NCI-H748 (cell line): Measurements from ENCODE around the gene RMND1.
"Not testable (repeated sequence)": the region's sequence is repeated elsewhere in the genome, so short reads cannot be mapped to it uniquely, and the experiment has no call there.

Source experiments
- DNase-seq: peaks from one replicate; lab custom pipeline; 2025; ENCODE audit not compliant: unreplicated experiment; lab: John Stamatoyannopoulos, UW

RMND1 gene

DNA sequence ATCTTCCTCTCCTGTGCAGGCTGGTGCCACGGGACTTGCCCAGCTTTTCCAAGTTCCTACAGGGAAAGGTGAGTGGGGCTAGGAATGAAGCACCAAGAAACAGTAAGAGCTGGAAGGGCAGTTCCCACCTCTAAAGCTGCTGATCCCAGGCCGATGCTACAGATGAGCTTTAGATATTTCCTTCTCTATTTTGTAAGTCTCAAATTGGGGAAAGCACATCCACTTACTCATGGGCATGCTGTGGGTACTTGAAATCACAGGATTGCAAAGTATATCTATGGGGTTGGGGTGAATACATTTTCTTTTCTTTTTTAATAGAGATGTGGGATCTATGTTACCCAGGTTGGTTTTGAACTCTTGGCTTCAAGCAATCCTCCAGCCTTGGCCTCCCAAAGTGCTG is 63.7 kb downstream of the RMND1 start:
- DNase-seq: no peak

DNA sequence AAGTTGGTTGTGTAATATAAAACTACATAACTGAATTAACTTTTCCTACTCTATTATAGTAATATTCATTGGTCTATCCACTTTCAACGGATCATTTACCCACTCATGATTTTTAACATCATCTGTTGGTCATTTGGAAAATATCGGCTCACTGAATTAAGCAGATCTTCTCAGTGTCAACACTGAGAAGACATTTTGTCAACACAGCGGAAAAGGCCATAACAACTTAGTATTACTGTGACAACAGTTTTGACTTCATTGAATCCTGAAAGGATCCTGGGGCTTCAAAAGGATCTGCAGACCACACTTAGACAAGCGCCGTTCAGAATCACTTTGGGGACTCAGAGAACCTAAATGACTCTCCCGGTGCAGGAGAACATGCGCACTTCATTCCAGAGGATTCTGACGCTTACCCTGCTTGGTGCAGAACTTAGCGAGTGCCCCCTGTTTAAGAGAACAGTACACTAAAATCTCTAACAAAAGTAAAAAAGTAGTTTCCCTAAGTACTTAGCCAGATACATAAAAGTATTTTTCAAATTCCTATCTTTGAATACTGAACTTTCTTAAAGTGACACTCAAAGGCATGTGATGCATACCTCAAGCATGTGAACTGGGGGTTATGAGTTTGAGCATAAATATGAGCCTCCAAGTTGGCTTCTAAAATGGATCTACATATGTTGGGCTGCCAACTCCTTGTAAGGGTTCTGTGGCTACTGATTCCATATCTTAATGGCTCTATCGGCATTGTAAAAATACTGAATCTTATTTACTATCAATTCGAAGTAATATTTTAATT is 64.6 kb downstream of the RMND1 start:
- no peak for DNase-seq

DNA sequence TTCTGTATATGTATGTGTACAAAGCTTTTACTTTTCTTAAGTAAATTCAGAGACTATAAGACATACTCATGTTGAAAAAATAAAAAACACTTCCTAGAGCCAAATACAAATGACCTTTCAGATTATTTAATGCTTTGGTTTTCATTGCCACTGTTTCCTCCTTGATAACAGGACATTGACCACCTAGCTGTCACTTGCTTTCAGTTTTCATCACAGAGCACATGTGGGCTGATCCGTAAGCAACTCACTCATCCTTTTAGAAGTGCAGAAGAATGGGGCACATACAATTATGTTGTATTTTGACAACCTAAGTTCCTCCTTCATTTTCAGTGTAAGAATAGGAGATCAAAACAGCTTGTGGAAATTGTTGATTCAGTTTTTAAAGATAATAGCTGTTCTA is 66.7 kb downstream of the RMND1 start:
- no peak for DNase-seq

DNA sequence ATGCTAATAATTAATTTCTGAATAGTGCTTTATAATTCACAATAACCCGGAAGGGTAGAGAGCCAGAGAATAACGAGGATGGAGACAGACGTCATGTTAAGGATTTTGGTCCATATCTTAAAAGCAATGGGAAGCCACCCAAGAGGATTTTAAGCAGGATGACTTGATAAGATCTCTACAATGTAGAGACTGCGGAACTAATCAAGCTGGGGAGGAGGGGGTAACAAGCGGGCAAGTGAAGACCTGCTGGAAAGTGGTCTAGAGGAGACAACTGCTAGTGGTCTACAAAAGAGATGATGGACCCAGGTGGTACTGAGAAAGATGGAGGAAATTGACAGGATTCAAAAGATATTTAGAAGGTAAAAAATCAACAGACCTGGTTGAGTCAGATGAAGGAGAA is 67.8 kb downstream of the RMND1 start:
- no peak for DNase-seq

DNA sequence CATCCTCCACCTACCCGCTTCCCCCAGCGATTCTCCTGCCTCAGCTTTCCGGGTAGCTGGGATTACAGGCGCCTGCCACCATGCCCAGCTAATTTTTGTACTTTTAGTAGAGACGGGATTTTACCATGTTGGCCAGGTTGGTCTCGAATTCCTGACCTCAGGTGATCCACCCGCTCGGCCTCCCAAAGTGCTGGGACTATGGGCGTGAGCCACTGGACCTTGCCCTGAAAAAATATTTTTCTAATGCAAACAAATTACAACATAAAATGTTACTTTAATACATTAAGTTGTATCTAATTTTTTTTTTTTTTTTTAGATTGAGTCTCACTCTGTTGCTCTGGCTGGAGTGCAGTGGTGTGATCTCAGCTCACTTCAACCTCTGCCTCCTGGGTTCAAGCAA is 69.3 kb downstream of the RMND1 start:
- not testable (repeated sequence) for DNase-seq

DNA sequence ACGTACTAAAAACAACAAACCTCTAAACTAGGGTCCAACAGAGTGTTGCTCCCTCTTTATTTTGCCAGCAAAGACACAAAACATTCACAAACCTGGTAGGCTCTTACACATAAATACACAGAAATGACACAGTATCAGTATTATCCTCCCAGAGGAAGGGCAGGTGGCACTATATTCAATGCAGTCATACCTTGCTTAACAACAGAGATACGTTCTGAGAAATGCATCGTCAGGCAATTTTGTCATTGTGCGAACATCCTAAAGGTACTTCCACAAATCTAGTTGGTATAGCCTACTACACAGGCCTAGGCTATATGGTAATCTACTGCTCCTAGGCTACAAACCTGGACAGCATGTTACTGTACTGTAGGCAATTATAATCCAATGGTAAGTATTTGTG is 70.2 kb downstream of the RMND1 start:
- DNase-seq: no peak

DNA sequence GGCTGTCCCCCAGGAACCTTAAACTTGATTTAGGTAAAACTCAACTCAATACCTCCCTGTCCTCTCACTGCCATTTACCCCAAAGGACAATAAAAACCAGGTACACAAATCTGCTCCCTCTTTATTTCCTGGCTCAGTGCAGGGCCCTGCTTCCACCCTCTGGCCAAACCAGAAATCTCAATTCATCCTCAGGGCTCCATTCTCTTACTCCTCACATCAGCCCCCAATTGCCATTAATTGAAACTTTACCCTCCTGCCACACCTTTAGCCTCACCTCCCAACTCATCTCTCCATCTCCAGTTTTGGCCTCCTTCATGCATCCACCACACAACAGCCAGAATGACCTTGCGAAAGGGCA is 71.1 kb downstream of the RMND1 start:
- no peak for DNase-seq

DNA sequence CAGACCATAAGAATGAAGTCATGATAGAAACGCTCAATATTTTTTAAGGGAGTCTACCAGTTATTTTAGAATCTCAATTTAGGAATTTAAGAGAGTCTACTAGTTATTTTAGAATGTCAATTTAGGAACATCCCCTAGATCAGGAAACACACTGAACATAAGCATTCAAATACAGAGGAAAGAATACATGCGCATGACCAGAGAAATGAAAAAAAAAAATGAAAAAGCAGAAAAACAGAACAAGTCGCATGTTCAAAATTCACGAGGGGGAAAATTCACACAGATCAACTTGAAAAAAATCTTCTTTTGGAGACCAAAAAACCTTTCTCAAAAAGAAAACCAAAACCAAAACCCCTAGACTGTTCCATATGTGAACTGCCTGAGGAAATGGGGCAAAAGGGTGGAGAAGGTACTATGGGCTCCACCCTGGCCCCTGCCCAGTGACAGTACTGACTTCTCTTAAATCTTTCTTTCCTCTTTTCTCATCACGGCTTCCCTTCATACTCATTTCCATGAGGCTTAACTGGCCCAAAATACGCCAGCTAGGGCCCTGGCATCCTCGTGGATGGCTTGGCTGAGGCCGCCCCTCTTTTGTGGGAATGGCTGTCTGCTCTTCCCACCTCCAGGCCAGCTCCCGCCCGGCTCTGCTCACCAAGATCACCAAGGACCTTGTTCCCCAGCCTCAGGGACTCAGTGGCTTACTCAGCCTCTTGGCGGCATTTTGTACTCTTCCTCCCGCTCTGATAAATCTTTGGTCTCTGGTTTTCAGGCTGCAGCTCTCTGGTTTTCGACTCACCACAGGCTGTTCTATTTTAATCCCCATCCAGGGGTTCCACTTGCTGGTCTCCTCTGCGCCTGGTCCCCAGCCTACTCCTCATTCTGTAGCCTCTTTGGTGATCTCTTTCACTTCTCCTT is 71.7 kb downstream of the RMND1 start:
- no peak for DNase-seq

DNA sequence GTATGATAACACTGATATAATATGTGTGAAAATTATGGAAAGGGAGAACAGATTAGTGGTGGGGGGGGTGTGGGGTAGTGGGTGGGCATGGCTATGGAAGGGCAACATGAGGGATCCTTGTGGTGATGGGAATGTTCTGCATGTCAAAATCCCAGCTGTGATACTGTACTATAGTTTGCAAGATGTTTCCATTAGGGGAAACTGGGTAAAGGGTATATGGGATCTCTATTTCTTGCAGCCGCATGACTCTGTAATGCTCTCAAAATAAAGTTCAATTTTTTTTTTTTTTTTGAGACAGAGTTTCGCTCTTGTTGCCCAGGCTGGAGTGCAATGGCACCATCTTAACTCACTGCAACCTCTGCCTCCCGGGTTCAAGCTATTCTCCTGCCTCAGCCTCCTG is 74.8 kb downstream of the RMND1 start:
- no peak for DNase-seq

DNA sequence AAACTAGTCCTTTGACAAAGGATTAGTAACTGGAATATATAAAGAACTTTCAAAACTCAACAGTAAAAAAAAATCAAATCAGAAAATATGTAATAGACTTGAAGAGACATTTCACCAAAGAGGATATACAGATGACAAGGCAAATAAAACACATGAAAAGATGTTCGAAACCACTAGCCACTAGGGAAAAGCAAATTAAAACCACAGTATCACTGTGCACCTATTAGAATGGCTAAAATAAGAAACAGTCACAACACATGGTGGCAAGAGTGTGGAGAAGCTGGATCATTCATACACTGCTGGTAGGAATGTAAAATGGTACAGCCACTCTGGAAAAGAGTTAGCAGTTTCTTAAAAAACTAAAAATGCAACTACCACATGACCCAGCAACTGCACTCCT is 75.5 kb downstream of the RMND1 start:
- no peak for DNase-seq

DNA sequence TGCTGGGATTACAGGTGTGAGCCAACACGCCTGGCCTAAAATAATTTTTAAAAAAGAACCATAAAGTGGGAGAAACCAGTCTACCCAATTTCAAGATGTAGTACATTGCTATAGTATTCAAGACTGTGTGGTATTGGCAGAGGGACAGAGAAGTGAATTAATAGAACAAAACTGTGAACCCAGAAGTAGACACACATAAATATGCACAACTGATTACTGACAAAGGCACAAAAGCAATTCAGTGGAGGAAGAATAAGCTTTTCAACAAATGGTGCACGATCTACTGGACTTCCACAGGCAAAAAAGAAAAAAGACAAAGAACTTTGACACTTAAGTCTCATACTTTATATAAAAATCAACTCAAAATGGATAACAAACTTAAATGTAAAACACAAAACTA is 76.1 kb downstream of the RMND1 start:
- no peak for DNase-seq

DNA sequence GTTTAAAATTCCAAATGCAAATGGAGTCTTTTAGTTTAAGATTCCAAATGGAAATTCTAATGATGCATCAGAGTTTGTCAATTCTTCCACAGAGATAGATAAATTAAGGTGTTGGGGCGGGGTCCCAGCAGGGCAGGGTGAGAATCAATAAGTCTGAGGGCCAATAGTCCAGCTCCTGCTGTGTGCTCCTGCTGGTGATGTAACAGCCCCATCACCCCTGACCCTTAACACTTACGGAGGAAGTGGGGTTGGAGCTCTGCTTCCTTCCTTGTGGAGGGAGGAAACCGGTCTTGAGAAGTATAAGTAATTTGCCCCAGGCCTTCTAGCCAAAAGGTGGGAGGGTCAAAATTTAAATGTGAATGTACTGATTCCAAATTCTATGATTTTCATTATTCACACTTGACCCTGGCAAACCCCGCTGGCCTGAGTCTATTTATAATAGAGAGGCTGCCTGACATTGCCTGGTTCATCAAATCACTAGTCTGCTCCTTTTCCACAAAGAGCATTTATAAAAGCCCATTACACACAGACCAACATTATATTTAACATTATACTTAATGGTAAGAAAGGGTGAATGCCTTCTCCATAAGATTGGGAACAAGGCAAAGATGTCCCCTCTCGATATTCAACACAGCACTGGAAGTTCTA is 77.8 kb downstream of the RMND1 start:
- no peak for DNase-seq

DNA sequence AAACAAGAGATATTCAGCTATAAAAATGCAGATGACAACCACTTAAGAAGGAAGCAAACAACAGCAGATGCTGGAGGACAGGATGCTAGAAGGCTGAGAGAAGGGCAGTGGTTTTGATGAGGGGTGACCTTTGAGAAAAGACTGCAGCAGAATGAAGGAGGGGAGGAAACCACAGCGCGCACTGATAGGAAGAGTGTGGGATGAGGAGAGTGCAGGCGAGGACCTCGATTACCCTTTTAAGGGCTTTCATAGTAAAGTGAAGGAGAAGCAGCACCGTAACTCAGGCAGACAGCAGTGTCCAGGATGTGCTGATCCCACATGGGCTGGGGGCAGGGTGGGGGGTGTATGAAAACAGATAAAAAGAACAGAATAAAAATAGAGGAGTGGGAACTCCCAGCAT is 79.8 kb downstream of the RMND1 start:
- DNase-seq: no peak

DNA sequence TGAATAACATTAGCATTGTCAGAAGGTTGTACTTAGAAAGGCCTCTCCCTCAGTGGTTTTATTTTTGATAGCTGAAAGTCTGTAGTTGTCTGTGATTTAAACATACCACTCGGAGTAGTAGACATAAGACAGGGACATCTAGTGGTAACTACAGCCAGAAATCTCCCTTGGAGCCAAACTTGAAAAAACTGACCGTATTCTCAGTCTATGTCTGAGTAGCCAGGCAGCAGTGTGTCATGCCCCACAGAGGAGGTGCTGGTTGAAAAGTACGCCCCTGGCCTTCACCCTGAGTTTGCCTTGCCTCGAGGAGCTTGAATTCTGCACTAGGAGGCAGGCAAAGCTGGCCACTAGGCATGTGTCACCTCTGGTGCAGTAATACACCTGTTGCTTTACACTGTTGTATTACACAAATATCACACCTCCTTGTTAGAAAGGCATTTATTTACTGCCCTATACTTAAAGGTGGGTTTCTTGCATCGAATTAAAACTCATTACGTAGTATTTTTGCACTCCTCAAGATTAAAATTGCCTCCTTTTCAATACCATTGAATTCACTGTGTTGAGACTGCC is 81.3 kb downstream of the RMND1 start:
- DNase-seq: no peak

DNA sequence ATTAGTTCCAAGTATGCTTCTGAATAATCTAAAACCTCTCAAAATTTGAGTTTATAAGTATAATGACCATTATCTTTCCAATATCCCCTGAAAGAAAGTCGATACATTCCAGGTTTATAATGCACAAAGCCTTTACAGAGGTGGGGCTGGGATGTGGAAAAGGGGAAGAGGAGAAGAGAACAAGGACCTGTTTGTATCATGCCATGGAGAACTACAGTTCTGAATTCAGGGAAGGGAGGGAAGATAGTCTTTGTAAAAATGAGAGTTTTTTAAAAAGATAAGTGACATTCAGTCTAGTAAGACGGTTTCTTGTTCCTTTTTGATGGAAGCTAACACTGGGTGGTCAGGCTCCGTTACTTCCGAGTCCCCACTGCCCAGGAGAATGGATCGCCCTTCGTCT is 86.7 kb downstream of the RMND1 start:
- DNase-seq: no peak

DNA sequence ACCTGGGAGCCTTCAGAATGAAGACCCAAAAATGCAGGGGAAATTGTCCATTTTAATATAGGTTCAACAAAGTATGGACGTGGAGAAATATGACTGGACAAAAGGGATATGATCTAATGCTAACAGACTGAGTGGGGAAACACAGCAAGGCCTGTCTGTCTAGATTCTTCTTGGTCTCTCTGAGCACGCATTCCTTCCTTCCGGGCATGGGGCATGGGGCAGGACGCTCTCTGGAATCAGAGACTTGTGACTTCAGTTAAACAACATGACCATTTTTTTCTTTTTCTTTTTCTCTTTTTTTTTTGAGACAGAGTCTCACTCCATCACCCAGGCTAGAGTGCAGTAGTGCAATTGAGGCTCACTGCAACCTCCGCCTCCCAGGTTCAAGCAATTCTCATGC is 92.4 kb downstream of the RMND1 start:
- DNase-seq: no peak

DNA sequence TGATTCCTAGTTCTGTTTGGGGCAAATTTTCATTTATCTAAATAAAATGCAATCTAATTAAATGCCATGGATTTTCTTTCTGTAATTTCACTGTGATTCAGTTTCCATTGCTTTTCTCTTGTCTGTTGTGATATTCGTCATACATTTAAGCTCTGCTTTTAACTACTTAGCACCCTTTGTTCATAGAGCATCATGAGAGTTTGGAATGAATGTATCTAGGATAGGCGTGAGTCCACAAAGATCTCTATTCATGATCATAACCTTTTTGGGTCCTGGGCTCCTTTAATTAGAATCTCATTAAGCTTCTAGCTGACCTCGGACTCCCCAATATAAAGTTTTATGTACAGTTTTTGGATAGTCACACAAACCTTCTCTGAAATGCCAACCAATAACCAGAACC is 93.5 kb downstream of the RMND1 start:
- no peak for DNase-seq

DNA sequence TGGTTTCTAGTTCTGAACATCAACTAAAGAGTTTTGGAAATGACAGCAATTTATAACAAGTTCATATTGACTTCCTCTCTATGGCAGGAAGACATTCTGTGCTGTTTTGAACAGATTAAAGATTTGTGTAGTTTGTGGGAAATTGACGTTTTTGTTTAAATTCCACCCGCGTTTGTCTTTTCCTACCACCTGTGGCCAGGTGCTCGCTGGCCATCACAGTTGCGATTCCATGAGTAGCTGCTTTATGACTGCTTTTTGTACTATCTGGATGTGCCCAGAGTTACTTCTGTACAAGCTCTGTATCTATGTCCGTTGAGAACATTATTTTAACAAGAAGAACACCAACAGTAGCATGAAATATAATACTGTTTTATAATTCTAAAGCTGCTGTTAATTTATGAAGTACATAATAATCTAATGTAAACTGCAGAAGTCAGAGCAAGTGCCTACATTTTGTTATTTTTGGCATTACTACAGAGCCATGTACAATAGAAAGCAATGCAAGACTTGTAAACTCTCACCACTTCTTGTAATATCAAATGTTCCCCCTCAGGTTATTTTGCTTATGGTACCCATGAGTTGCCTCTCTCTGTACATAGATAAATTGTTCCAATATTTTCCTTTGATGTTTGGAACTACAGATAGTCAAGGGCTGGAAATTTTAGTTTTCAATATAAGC is 94.0 kb downstream of the RMND1 start:
- no peak for DNase-seq

DNA sequence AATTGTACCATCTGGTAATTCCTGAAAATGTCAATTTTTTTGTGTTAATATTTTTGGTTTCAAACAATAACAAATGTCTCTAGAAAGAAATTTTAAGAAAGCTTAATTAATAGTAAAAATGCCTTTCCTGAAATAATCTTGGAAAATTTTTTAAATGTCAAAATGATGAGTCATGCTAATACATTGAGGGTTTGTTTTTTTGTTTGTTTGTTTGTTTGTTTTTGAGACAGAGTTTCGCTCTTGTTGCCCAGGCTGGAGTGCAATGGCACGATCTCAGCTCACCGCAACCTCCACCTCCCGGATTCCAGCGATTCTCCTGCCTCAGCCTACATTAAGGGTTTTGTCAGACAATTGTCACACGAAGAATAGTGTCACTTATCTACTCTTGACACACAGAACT is 94.9 kb downstream of the RMND1 start:
- DNase-seq: not testable (repeated sequence)
